GM04504 (cell line): ENCODE measurements around the gene DEFB119.
"Not testable (repeated sequence)": the region's sequence is repeated elsewhere in the genome, so short reads cannot be mapped to it uniquely, and the experiment has no call there.

Source experiments
- DNase-seq: peaks from one replicate; pipeline ENCODE4 v3.0.0-alpha.2; 2012; ENCODE audit warnings: low read depth

Gene DEFB119

GRCh38 chr20:31390490-31390889 is at the start of gene DEFB119:
Gene DEFB119 (minus strand): TSS chr20:31390590. CDS start chr20:31390483, 107 bp downstream.
- DNase-seq, result no peak

- no peak for DNase-seq
These were observed 40.3 kb upstream of the DEFB119 start for GRCh38 chr20:31430568-31431115.

GRCh38 chr20:31427576-31427975 is 37.2 kb upstream of the DEFB119 start:
- DNase-seq, result not testable (repeated sequence)

- not testable (repeated sequence) for DNase-seq
These were observed 36.6 kb upstream of the DEFB119 start for GRCh38 chr20:31426891-31427551.

GRCh38 chr20:31425797-31426196 is 35.4 kb upstream of the DEFB119 start:
- DNase-seq, result no peak

GRCh38 chr20:31418307-31418706 is 27.9 kb upstream of the DEFB119 start:
- no peak for DNase-seq

GRCh38 chr20:31415653-31416052 is 25.3 kb upstream of the DEFB119 start:
- DNase-seq, result no peak

GRCh38 chr20:31414381-31414780 is 24.0 kb upstream of the DEFB119 start:
- no peak for DNase-seq

- DNase-seq, result no peak
These were observed 19.6 kb upstream of the DEFB119 start for GRCh38 chr20:31410011-31410410.

GRCh38 chr20:31406115-31406514 is 15.7 kb upstream of the DEFB119 start, which contains the start of gene DEFB121:
Gene DEFB121 (minus strand): TSS chr20:31406215. CDS start chr20:31406152, 63 bp downstream.
- DNase-seq, result no peak

- no peak for DNase-seq
These were observed 13.5 kb upstream of the DEFB119 start for GRCh38 chr20:31403886-31404285.

- DNase-seq, result no peak
These were observed 4.5 kb upstream of the DEFB119 start for GRCh38 chr20:31394900-31395299.

GRCh38 chr20:31392836-31393235 is 2.4 kb upstream of the DEFB119 start:
- no peak for DNase-seq

GRCh38 chr20:31374346-31374745 is 16.0 kb downstream of the DEFB119 start:
- no peak for DNase-seq

- no peak for DNase-seq
These were observed 22.1 kb downstream of the DEFB119 start, which contains the start of gene DEFB118 for GRCh38 chr20:31368301-31368700. Gene DEFB118 (plus strand): TSS chr20:31368601. CDS start chr20:31368651, 50 bp downstream.

GRCh38 chr20:31364272-31364671 is 26.1 kb downstream of the DEFB119 start:
- not testable (repeated sequence) for DNase-seq

GRCh38 chr20:31363295-31363694 is 27.1 kb downstream of the DEFB119 start:
- no peak for DNase-seq

- no peak for DNase-seq
These were observed 34.4 kb downstream of the DEFB119 start for GRCh38 chr20:31355981-31356380.

- DNase-seq, result no peak
These were observed 48.9 kb downstream of the DEFB119 start for GRCh38 chr20:31341470-31341869.

GRCh38 chr20:31330893-31331292 is 59.5 kb downstream of the DEFB119 start:
- DNase-seq, result no peak
